PFSK-1 (cell line): ENCODE results near the gene SNX32.

Experiments used
- FOXP2 ChIP-seq: optimal IDR thresholded peaks from 2 replicates; pipeline ENCODE3; 2011; ENCODE audit warnings: borderline replicate concordance, control low read depth, inconsistent platforms; ENCODE audit not compliant: insufficient read depth; ENCODE audit errors: extremely low read length, extremely low read depth
- POLR2AphosphoS5 ChIP-seq: IDR thresholded peaks from 2 replicates; pipeline ENCODE4 v1.6.1; 2012; ENCODE audit warnings: low read depth, mild to moderate bottlenecking, control low read depth, low read length, moderate library complexity
- REST ChIP-seq, 2 experiments: IDR thresholded peaks; 2 replicates each; pipeline versions ENCODE4 v1.6.1 to v1.8.0; 2011 to 2012; ENCODE audit warnings: low read depth in 2 of 2, low read length in 2 of 2, control low read depth in 1 of 2, inconsistent platforms in 1 of 2, mild to moderate bottlenecking in 1 of 2, moderate library complexity in 1 of 2; ENCODE audit not compliant: insufficient read depth in 1 of 2
- SIN3A ChIP-seq: IDR thresholded peaks from 2 replicates; pipeline ENCODE4 v1.6.1; 2012; ENCODE audit warnings: mild to moderate bottlenecking, low read length, moderate library complexity, borderline replicate concordance; ENCODE audit not compliant: insufficient read depth
- TAF1 ChIP-seq: IDR thresholded peaks from 2 replicates; pipeline ENCODE4 v1.6.1; 2012; ENCODE audit warnings: low read length, control low read depth, borderline replicate concordance; ENCODE audit not compliant: insufficient read depth

SNX32 gene

GRCh38 chr11:65894034-65894591, 60.4 kb downstream of the SNX32 start:
- TF ChIP-seq TAF1, result no peak
- TF ChIP-seq FOXP2, result no peak
- no peak for TF ChIP-seq REST (IDR thresholded peaks at IDR 0.05; ENCODE audit: insufficient read depth in 1 of 2, low read depth in 2 of 2, low read length in 2 of 2)

- TF ChIP-seq SIN3A (no peak), POLR2AphosphoS5 (peak; percentile 41)
These were observed 61.8 kb downstream of the SNX32 start for GRCh38 chr11:65895482-65895981.

GRCh38 chr11:65896034-65896999, 62.6 kb downstream of the SNX32 start:
- TF ChIP-seq FOXP2, result no peak
- no peak for TF ChIP-seq POLR2AphosphoS5

- TF ChIP-seq SIN3A (no peak), FOXP2 (no peak), TAF1 (no peak), POLR2AphosphoS5 (no peak), REST (IDR thresholded peaks at IDR 0.05; ENCODE audit: insufficient read depth in 1 of 2, low read depth in 2 of 2, low read length in 2 of 2) (no peak)
These were observed 63.3 kb downstream of the SNX32 start for GRCh38 chr11:65897020-65897471.

- TF ChIP-seq SIN3A (no peak), FOXP2 (no peak), REST (IDR thresholded peaks at IDR 0.05; ENCODE audit: insufficient read depth in 1 of 2, low read depth in 2 of 2, low read length in 2 of 2) (no peak), POLR2AphosphoS5 (no peak), TAF1 (no peak)
These were observed 65.0 kb downstream of the SNX32 start for GRCh38 chr11:65898656-65899355.
